T-helper 1 cell treated with Interleukin-12 subunit alpha and Interleukin-12 subunit beta and Interleukin-4 antibody, amounts not matched to agents 30 ng/mL and 1 ng/mL, for 36 hours (primary cell): ENCODE results near the gene NUDT3. TPM values are rescaled to one million over a fixed set of nuclear protein-coding genes. Genes with fewer than 3 reads are reported as not detected.
"Not testable (repeated sequence)": the region's sequence is repeated elsewhere in the genome, so short reads cannot be mapped to it uniquely, and the experiment has no call there.

Experiments
- intact Hi-C: fragments of 100-400 bp; cut with micrococcal nuclease; formaldehyde crosslinking; loops from one replicate; pipeline ENCODE4 v1.15.1; 2024
- total RNA-seq: library from RNA; stranded (reverse); gene quantifications from 2 replicates; pipeline ENCODE4 v1.2.3, GENCODE V29; 2022

The NUDT3 gene
- total RNA-seq, 1 donor from 2014 or later: 14.1 TPM

GRCh38 chr6:34371865-34372264 lies 20.6 kb downstream of the NUDT3 start:
- intact Hi-C loops: not testable (repeated sequence)

GRCh38 chr6:34370361-34370760 lies 22.1 kb downstream of the NUDT3 start:
- intact Hi-C loops: no loop called here

GRCh38 chr6:34369385-34369784 lies 23.1 kb downstream of the NUDT3 start:
- intact Hi-C loops: no loop called here

GRCh38 chr6:34366639-34366921 lies 25.9 kb downstream of the NUDT3 start:
- intact Hi-C loops: no loop called here

GRCh38 chr6:34365781-34366638 lies 26.5 kb downstream of the NUDT3 start:
- intact Hi-C loops: not testable (repeated sequence)

GRCh38 chr6:34363681-34364075 lies 28.8 kb downstream of the NUDT3 start:
- intact Hi-C loops: not testable (repeated sequence)

- intact Hi-C loops: no loop called here
Observed at GRCh38 chr6:34362909-34363680, 29.4 kb downstream of the NUDT3 start.

GRCh38 chr6:34362176-34362575 lies 30.3 kb downstream of the NUDT3 start:
- intact Hi-C loops: no loop called here

- intact Hi-C loops: no loop called here
Observed at GRCh38 chr6:34360556-34360955, 31.9 kb downstream of the NUDT3 start.

- intact Hi-C loops: no loop called here
Observed at GRCh38 chr6:34359418-34360158, 32.9 kb downstream of the NUDT3 start.

GRCh38 chr6:34358389-34358905 lies 34.0 kb downstream of the NUDT3 start:
- intact Hi-C loops: no loop called here

- intact Hi-C loops: no loop called here
Observed at GRCh38 chr6:34357937-34358336, 34.5 kb downstream of the NUDT3 start.

- intact Hi-C loops: no loop called here
Observed at GRCh38 chr6:34355889-34356288, 36.6 kb downstream of the NUDT3 start.

- intact Hi-C loops: not testable (repeated sequence)
Observed at GRCh38 chr6:34354230-34354629, 38.2 kb downstream of the NUDT3 start.

GRCh38 chr6:34353530-34353929 lies 38.9 kb downstream of the NUDT3 start:
- intact Hi-C loops: not testable (repeated sequence)

- intact Hi-C loops: no loop called here
Observed at GRCh38 chr6:34352305-34352937, 40.0 kb downstream of the NUDT3 start.

GRCh38 chr6:34350934-34351217 lies 41.6 kb downstream of the NUDT3 start:
- intact Hi-C loops: no loop called here

GRCh38 chr6:34350137-34350933 lies 42.1 kb downstream of the NUDT3 start:
- intact Hi-C loops: no loop called here

GRCh38 chr6:34349211-34349610 lies 43.3 kb downstream of the NUDT3 start:
- intact Hi-C loops: no loop called here

GRCh38 chr6:34347303-34347702 lies 45.2 kb downstream of the NUDT3 start:
- intact Hi-C loops: no loop called here
